Endothelial cell of hepatic sinusoid (primary cell): ENCODE measurements around the gene RAB1B.
"Not testable (repeated sequence)": the region's sequence is repeated elsewhere in the genome, so short reads cannot be mapped to it uniquely, and the experiment has no call there.

ENCODE experiments used
- in situ Hi-C: cut with HindIII; loops from 2 replicates; pipeline ENCODE4 v1.10.0; 2017; ENCODE audit warnings: low sequenced_read_pairs

RAB1B gene

DNA sequence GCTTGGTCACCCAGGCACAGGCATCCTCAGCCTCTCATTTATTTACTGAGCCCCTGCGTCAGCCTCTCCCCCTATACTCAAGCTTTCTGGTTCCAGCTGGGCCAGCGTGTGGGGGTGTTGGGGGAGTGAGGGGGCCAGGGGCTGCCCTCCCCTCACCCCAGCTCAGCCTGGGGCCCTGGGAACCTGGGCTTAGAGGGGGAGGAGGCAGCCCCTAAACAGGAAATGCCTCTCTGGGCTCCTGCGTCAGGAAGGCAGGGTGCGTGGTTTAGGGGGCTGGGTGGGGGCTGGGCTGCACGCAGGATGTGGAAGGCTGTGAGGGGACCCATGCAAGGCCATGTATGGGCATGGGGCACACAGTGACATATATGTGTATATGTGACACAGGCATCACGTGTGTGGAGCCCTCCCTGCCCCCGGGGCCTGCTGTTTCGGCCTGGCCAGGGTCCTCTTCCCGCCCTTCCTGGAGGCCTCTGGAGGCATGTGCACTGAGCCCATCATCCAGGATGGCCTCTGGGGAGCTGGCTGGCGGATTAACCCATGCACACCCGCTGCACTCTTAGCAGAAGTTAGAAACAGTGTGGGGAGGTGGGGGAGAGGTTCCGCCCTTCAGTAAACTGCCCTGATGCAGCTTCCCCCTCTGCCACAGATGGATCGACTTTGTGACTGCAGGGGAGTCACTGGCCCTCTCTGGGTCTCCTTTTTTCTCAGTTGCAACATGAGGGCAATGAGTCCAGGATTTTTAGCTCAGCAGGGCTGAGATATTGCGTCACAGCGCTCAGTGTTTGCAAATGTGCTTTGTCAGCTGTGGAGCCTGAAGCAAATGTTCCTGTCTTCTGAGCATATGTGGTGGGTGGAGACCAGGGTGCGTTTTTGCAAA lies 49.5 kb downstream of the RAB1B start:
- in situ Hi-C loops = no loop called here

DNA sequence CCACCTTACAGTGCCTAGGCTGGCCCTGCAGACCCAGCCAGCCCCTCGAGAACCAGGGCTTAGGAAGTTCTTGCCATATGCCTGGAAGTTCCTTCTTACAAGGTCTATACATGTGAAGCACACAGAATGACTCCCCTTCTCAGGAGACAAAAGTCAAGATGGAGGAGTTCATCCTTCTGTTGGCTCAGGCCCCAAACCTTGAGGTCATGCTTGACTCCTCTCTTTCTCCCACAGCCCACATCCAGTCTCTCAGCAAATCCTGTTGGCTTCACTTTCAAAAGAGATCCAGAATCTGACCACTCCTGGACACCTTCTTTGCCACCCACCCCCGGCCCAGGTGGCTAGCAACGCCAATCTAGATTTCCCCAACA lies 50.1 kb downstream of the RAB1B start:
- in situ Hi-C loops = no loop called here

DNA sequence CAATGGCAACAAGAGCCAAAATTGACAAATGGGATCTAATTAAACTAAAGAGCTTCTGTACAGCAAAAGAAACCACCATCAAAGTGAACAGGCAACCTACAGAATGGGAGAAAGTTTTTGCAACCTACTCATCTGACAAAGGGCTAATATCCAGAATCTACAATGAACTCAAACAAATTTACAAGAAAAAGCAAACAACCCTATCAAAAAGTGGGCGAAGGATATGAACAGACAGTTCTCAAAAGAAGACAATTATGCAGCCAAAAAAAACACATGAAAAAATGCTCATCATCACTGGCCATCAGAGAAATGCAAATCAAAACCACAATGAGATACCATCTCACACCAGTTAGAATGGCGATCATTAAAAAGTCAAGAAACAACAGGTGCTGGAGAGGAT lies 51.9 kb downstream of the RAB1B start:
- in situ Hi-C loops = not testable (repeated sequence)

DNA sequence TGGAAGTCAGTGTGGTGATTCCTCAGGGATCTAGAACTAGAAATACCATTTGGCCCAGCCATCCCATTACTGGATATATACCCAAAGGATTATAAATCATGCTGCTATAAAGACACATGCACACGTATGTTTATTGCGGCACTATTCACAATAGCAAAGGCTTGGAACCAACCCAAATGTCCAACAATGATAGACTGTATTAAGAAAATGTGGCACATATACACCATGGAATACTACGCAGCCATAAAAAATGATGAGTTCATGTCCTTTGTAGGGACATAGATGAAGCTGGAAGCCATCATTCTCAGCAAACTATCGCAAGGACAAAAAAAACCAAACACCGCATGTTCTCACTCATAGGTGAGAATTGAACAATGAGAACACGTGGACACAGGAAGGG lies 52.3 kb downstream of the RAB1B start:
- in situ Hi-C loops = not testable (repeated sequence)

DNA sequence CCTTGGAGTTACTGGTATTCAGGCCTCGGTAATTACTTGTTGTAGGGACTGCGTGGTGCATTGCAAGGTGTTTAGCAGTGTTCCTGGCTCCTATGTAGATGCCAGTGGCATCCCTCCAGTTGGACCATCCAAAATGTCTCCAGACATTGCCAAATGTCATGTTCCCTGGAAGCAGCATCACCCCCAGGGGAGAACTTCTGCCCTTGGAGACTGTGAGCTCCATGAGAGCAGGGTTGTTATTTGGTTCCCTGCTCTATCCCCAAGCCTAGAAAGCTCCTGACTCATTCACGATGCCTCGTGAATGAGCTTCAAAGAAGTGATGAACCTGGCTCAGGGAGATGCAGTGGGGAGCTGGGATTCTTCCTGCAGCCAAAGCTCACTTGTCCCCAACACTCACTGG lies 53.2 kb downstream of the RAB1B start:
- in situ Hi-C loops = no loop called here

DNA sequence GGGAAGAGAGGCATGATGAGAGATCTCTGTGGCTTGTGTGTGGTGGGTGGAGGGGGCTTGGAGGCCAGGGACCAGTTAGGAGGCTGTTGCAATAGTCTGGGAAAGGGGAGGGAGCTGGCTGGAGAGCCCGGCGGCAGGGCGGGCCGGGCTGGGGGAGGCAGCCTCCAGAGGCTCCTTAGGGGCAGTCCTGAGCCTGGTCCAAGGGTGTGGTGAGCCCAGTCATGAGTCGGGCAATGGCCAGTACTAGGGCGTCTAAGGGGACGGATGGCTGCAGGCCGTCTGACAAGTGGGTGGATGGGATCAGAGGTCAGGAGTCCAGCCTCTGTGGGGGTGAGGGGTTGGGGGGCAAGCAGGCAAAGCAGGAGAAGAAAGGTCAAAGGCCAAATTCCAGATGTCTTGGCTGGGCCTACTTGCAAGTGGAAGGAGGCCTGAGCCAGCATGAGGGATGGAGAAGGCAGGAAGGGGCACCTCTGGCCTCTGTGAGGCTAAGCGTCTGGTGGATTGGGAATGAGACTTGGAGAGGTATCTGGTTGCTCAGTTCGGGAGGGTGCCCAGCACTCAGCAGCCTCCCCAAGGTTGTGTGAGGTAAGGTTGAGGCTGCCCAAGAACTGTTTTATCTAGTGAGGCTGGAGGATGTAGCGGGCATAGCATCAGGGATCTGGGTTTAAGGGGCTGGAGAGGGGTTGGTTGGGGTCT lies 54.4 kb downstream of the RAB1B start:
- in situ Hi-C loops = no loop called here

DNA sequence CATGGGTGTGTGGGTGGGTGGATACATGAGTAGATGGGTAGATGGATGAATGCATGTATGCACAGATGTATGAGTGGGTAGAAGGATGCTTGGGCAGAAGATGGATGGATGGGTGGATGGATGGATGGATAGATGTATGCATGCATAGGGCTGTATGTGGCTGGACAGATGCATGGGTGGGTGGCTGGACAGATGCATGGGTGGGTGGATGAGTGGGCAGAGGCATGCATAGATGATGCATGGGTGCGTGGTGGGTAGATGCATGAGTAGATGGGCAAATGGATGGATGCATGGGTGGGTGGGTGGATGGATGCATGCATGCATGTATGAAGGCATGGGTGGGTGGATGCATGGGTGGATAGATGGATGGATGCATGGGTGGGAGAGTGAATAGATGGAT lies 55.2 kb downstream of the RAB1B start:
- in situ Hi-C loops = no loop called here

DNA sequence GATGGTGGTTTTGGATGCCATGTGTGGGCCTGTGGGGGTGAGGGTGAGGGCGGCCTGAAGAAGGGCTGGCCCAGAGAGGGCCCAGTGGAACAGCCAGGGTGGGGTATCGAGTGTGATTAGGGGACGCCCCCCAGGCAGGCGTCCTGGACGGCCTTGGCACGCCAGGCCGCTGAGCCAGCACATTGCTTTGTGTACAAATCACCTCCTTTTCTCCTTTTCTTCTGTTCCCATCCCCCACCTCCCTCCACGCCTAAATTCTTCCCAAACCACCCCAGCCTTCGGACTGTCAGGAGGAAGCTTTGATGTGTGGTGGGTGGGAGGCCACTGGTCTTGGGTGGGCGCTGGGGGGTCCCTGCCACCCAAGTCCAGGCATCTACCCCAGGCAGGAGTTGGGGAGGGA lies 56.2 kb downstream of the RAB1B start:
- in situ Hi-C loops = no loop called here

DNA sequence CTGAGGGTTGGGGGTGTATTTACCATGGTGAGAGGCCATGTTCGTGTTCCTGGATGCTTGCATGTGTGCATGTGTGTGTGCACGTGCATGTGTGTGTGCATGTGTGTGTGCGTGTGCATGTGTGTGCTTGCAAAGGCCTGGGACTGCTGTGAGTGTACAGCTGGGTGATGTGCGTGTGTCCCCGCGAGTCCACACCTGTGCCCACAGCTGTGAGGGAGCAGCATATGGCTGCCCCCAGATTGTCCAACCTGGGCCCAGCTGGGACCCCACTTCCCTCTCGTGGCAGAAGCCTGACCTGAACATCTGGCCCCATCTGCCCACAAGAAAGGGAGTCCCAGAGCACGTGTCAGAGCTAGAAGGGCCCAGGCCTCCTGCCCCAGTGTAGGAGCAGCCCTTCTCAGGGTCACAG lies 56.8 kb downstream of the RAB1B start:
- in situ Hi-C loops = no loop called here

DNA sequence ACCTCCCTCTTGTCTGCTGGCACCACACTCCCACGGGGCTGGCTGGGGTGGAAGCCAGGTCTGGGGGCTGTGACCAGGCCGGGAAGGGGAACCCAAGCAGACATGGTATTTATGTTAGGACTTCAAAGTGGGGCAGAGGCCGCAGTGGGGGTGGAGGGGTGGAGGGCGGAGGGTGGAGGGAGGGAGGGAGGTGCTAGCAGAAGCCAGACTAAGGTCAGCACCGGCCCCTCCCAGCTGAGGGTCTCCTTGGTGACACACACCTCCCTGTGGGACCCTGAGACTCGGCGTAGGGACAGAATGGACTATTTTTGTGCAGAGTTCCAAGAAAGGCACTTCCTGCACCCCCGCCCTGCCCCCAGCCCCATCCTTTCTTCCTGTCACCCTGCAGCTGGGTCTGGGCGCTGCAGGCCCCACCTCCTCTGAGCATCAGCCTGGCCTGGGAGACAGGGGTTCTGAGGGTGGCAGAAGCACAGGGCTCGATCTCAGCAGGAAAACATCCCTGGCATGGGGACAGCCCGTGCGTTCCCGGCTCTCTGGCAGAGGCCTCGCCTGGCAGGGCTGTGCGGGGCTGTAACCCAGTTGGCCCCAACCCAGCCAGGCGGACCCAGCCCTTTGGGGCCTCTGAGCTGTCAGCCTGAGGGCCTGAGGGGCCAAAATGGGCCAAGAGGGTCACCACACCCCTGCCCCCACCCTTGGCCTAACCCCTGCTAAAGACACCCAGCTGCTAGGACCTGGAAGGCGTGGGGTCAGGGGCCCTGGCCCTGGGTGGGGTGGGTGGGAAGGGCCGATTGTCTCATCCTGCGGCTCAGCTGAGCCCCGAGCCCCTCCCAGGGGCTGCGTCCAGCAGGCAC lies 58.0 kb downstream of the RAB1B start:
- in situ Hi-C loops = no loop called here
